ENCODE measurements around the gene SEMA4G. TPM values are rescaled to one million over a fixed set of nuclear protein-coding genes. Genes with fewer than 3 reads are reported as not detected.

The SEMA4G gene
- total and polyA plus RNA-seq, 2 experiments from 2014 or later = 5.3 to 8.5 TPM

DNA sequence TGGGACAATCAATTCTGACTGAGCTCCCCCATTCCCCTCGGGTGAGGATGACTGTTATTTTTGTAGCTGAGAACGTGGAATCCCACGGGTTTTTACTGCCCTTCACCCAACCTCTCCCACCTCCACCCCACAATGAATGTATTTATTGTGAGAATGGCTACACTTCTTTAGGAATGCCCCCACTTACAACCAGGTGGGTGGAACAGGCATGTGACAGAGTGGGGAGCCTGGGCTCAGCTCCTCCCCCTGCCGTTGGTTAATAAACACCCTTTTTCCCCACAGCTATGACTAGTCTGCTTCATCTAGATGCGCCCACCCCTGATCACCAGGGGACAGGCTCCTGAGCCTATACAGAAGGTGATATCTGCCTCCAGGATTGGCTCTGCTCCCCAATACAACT lies 16.0 kb downstream of the SEMA4G start:
- Mint-ChIP-seq H3K27me3 (ENCODE audit: insufficient read depth, low read depth, poor library complexity) (peaks cover 19% of the 10 kb centered on the region), H3K27ac (no peak overlapping the region), H3K4me3 (peak overlapping the region; percentile 97), H3K4me1 (peaks cover 12% of the 10 kb centered on the region), H3K9me3 (peaks cover 2% of the 10 kb centered on the region; the same call in 1 of the 3 replicates), H3K36me3 (ENCODE audit: low read depth) (peaks cover 26% of the 10 kb centered on the region)
- H3K4me2 ChIP-seq = no peak overlapping the region
- H3K9me2 ChIP-seq (ENCODE audit: insufficient read depth) = no peaks in the 10 kb centered on the region
- peaks cover 5% of the 10 kb centered on the region for H3K36me3 ChIP-seq (ENCODE audit: insufficient read depth)
- no peak overlapping the region for H3K4me3 ChIP-seq
- TF ChIP-seq, protein P1, sequence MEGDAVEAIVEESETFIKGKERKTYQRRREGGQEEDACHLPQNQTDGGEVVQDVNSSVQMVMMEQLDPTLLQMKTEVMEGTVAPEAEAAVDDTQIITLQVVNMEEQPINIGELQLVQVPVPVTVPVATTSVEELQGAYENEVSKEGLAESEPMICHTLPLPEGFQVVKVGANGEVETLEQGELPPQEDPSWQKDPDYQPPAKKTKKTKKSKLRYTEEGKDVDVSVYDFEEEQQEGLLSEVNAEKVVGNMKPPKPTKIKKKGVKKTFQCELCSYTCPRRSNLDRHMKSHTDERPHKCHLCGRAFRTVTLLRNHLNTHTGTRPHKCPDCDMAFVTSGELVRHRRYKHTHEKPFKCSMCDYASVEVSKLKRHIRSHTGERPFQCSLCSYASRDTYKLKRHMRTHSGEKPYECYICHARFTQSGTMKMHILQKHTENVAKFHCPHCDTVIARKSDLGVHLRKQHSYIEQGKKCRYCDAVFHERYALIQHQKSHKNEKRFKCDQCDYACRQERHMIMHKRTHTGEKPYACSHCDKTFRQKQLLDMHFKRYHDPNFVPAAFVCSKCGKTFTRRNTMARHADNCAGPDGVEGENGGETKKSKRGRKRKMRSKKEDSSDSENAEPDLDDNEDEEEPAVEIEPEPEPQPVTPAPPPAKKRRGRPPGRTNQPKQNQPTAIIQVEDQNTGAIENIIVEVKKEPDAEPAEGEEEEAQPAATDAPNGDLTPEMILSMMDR (conservative IDR thresholded peaks at IDR 0.05; ENCODE audit: low read depth in 2 of 2) = no peak
- TF ChIP-seq POLR2AphosphoS5 (IDR thresholded peaks at IDR 0.05; ENCODE audit: low read depth) (no peak), CREB1 (CRISPR knock-in tag; IDR thresholded peaks at IDR 0.05; ENCODE audit: low read depth) (no peak)
- no peaks in the 10 kb centered on the region for H3K27me3 ChIP-seq (ENCODE audit: insufficient read depth)
- H3K27ac ChIP-seq (ENCODE audit: low read depth) = no peak overlapping the region
- no peak for DNase-seq (ENCODE audit: low spot score)
- peaks cover 42% of the 10 kb centered on the region for H3K79me2 ChIP-seq (replicated peaks; ENCODE audit: insufficient read depth)
- H2AFZ ChIP-seq = no peak overlapping the region
- no peaks in the 10 kb centered on the region for H3K4me1 ChIP-seq (ENCODE audit: insufficient read depth)
- ATAC-seq = no peak
- peaks cover 23% of the 10 kb centered on the region for H4K20me1 ChIP-seq (replicated peaks; ENCODE audit: insufficient read depth)
- H3F3A ChIP-seq (replicated peaks; ENCODE audit: low read depth) = peaks cover 10% of the 10 kb centered on the region; the same call in 1 of the 2 replicates

DNA sequence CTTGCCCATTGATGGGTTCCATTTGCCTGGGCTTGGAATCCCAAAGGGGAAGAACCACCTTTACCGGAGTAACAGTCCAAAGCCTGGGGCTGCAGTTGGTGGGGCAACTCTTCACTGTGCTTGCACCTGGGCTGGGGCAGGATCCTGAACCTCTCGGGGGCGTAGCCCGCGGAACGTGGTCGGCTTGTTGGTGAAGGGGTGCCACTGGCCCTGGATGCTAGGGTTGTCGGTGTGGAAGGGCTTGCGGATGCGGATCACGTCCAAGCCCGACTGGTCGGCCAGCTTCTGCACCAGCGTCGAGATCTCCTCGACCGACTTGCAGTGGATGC lies 17.3 kb downstream of the SEMA4G start:
- H3K36me3 ChIP-seq (ENCODE audit: insufficient read depth) = peaks cover 17% of the 10 kb centered on the region
- ATAC-seq (peak; percentile 13), DNase-seq (ENCODE audit: low spot score) (no peak)
- TF ChIP-seq, protein P2, sequence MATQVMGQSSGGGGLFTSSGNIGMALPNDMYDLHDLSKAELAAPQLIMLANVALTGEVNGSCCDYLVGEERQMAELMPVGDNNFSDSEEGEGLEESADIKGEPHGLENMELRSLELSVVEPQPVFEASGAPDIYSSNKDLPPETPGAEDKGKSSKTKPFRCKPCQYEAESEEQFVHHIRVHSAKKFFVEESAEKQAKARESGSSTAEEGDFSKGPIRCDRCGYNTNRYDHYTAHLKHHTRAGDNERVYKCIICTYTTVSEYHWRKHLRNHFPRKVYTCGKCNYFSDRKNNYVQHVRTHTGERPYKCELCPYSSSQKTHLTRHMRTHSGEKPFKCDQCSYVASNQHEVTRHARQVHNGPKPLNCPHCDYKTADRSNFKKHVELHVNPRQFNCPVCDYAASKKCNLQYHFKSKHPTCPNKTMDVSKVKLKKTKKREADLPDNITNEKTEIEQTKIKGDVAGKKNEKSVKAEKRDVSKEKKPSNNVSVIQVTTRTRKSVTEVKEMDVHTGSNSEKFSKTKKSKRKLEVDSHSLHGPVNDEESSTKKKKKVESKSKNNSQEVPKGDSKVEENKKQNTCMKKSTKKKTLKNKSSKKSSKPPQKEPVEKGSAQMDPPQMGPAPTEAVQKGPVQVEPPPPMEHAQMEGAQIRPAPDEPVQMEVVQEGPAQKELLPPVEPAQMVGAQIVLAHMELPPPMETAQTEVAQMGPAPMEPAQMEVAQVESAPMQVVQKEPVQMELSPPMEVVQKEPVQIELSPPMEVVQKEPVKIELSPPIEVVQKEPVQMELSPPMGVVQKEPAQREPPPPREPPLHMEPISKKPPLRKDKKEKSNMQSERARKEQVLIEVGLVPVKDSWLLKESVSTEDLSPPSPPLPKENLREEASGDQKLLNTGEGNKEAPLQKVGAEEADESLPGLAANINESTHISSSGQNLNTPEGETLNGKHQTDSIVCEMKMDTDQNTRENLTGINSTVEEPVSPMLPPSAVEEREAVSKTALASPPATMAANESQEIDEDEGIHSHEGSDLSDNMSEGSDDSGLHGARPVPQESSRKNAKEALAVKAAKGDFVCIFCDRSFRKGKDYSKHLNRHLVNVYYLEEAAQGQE (IDR thresholded peaks at IDR 0.05; ENCODE audit: unreplicated experiment) = no peak
- TF ChIP-seq, protein P3, sequence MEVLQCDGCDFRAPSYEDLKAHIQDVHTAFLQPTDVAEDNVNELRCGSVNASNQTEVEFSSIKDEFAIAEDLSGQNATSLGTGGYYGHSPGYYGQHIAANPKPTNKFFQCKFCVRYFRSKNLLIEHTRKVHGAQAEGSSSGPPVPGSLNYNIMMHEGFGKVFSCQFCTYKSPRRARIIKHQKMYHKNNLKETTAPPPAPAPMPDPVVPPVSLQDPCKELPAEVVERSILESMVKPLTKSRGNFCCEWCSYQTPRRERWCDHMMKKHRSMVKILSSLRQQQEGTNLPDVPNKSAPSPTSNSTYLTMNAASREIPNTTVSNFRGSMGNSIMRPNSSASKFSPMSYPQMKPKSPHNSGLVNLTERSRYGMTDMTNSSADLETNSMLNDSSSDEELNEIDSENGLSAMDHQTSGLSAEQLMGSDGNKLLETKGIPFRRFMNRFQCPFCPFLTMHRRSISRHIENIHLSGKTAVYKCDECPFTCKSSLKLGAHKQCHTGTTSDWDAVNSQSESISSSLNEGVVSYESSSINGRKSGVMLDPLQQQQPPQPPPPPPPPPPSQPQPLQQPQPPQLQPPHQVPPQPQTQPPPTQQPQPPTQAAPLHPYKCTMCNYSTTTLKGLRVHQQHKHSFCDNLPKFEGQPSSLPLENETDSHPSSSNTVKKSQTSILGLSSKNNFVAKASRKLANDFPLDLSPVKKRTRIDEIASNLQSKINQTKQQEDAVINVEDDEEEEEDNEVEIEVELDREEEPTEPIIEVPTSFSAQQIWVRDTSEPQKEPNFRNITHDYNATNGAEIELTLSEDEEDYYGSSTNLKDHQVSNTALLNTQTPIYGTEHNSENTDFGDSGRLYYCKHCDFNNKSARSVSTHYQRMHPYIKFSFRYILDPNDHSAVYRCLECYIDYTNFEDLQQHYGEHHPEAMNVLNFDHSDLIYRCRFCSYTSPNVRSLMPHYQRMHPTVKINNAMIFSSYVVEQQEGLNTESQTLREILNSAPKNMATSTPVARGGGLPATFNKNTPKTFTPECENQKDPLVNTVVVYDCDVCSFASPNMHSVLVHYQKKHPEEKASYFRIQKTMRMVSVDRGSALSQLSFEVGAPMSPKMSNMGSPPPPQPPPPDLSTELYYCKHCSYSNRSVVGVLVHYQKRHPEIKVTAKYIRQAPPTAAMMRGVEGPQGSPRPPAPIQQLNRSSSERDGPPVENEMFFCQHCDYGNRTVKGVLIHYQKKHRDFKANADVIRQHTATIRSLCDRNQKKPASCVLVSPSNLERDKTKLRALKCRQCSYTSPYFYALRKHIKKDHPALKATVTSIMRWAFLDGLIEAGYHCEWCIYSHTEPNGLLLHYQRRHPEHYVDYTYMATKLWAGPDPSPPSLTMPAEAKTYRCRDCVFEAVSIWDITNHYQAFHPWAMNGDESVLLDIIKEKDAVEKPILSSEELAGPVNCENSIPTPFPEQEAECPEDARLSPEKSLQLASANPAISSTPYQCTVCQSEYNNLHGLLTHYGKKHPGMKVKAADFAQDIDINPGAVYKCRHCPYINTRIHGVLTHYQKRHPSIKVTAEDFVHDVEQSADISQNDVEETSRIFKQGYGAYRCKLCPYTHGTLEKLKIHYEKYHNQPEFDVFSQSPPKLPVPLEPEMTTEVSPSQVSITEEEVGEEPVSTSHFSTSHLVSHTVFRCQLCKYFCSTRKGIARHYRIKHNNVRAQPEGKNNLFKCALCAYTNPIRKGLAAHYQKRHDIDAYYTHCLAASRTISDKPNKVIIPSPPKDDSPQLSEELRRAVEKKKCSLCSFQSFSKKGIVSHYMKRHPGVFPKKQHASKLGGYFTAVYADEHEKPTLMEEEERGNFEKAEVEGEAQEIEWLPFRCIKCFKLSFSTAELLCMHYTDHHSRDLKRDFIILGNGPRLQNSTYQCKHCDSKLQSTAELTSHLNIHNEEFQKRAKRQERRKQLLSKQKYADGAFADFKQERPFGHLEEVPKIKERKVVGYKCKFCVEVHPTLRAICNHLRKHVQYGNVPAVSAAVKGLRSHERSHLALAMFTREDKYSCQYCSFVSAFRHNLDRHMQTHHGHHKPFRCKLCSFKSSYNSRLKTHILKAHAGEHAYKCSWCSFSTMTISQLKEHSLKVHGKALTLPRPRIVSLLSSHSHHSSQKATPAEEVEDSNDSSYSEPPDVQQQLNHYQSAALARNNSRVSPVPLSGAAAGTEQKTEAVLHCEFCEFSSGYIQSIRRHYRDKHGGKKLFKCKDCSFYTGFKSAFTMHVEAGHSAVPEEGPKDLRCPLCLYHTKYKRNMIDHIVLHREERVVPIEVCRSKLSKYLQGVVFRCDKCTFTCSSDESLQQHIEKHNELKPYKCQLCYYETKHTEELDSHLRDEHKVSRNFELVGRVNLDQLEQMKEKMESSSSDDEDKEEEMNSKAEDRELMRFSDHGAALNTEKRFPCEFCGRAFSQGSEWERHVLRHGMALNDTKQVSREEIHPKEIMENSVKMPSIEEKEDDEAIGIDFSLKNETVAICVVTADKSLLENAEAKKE (CRISPR knock-in tag; IDR thresholded peaks at IDR 0.05) = no peak
- peak overlapping the region; percentile 96 for H3K4me2 ChIP-seq
- Mint-ChIP-seq H3K36me3 (ENCODE audit: low read depth) (peaks cover 36% of the 10 kb centered on the region), H3K4me3 (peak overlapping the region; percentile 97), H3K4me1 (peaks cover 12% of the 10 kb centered on the region), H3K9me3 (peaks cover 2% of the 10 kb centered on the region; the same call in 1 of the 3 replicates), H3K27me3 (ENCODE audit: insufficient read depth, low read depth, poor library complexity) (peaks cover 19% of the 10 kb centered on the region), H3K27ac (no peak overlapping the region)
- no peaks in the 10 kb centered on the region for H3K27me3 ChIP-seq (ENCODE audit: insufficient read depth)
- H3K4me3 ChIP-seq = peak overlapping the region; percentile 100
- no peak overlapping the region for H3K27ac ChIP-seq (ENCODE audit: low read depth)
- H3K79me2 ChIP-seq (replicated peaks; ENCODE audit: insufficient read depth) = peaks cover 48% of the 10 kb centered on the region
- H3F3A ChIP-seq (replicated peaks; ENCODE audit: low read depth) = peaks cover 14% of the 10 kb centered on the region
- no peaks in the 10 kb centered on the region for H3K9me2 ChIP-seq (ENCODE audit: insufficient read depth)
- peaks cover 28% of the 10 kb centered on the region for H4K20me1 ChIP-seq (replicated peaks; ENCODE audit: insufficient read depth)
- H3K4me1 ChIP-seq (ENCODE audit: insufficient read depth) = no peaks in the 10 kb centered on the region
- H2AFZ ChIP-seq = peak overlapping the region; percentile 99; the same call in 1 of the 2 replicates
